ENCODE measurements around the gene AQP12B. TPM values are rescaled to one million over a fixed set of nuclear protein-coding genes. Genes with fewer than 3 reads are reported as not detected.

AQP12B gene
- total RNA-seq, 1 donor from 2014 or later = not detected

DNA sequence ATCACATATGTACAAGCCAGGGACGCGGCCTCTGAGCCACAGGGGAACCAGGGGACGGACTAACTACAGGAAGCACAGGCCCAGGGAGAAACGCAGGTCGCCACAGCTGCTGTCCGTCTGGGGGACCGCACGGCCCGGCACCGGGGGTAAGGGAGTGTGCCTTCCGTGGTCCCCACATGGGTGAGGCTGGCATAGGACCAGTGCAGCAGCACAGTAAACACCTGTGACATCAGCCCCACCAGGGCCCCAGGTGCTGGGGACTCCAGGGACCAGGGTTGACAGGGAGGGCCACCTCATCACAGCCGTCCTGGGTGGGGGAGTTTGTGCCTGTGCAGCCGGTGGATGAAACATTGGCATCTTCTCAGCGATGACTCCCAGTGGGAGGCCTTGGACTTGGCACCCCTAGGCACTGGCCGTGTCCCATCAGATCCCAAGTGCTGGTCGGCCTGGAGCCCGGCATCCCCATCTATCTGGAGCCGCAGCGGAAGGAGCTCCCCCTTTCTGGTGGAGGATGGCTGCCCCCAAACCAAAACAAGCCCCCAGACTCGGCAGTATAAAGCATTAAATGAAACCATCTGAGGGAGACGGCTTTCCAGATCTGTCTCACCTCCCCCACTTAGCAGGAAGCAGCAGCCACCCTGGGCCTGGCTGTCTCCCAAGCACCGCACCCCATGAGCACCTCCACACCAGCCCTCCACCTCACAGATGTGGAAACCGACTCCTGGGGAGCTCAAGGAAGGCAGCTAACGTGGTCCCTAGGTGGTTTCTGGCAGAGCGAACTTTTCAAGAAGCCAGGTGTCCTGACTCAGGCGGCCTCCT lies 31.5 kb upstream of the AQP12B start:
- no peaks in the 10 kb centered on the region for H3K9me3 Mint-ChIP-seq
- H3K36me3 Mint-ChIP-seq (ENCODE audit: low read depth) = no peaks in the 10 kb centered on the region
- H3K27me3 Mint-ChIP-seq (ENCODE audit: low read depth) = no peaks in the 10 kb centered on the region
- DNase-seq (ENCODE audit: low spot score) = no peak
- H3K4me3 Mint-ChIP-seq (ENCODE audit: low read depth) = no peak overlapping the region
- no peak overlapping the region for H3K27ac Mint-ChIP-seq
- H3K4me1 Mint-ChIP-seq (ENCODE audit: low read depth) = no peaks in the 10 kb centered on the region
- intact Hi-C loops (cut with micrococcal nuclease) = no loop called here

GRCh38 chr2:240713071-240713927 lies 30.6 kb upstream of the AQP12B start:
- no peak overlapping the region for H3K27ac Mint-ChIP-seq
- no peaks in the 10 kb centered on the region for H3K4me1 Mint-ChIP-seq (ENCODE audit: low read depth)
- no peak overlapping the region for H3K4me3 Mint-ChIP-seq (ENCODE audit: low read depth)
- no peaks in the 10 kb centered on the region for H3K9me3 Mint-ChIP-seq
- intact Hi-C loops (cut with micrococcal nuclease) = no loop called here
- peaks cover 3% of the 10 kb centered on the region for H3K27me3 Mint-ChIP-seq (ENCODE audit: low read depth)
- no peaks in the 10 kb centered on the region for H3K36me3 Mint-ChIP-seq (ENCODE audit: low read depth)
- no peak for DNase-seq (ENCODE audit: low spot score)

DNA sequence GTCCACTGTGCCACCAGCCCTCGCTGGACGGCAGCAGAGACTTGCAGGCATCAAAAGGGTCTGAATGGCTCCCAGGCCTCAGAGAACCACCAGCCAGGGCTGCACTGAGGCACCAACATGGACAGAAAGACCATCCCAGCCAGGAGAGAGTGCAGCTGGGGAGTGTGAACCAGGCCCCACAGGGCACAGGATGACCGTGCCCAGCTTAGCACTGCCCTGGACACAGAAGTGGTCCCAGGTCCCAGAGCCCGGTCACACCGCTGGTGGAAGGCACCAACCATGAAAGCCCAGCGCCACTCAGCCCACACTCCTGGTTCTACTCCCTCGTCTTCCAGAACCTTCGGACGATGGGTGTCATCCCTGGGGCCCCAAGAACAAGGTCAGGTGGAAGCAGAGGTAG lies 29.4 kb upstream of the AQP12B start:
- H3K27ac Mint-ChIP-seq = no peak overlapping the region
- H3K9me3 Mint-ChIP-seq = no peaks in the 10 kb centered on the region
- intact Hi-C loops (cut with micrococcal nuclease) = no loop called here
- no peaks in the 10 kb centered on the region for H3K4me1 Mint-ChIP-seq (ENCODE audit: low read depth)
- peaks cover 7% of the 10 kb centered on the region for H3K27me3 Mint-ChIP-seq (ENCODE audit: low read depth)
- no peaks in the 10 kb centered on the region for H3K36me3 Mint-ChIP-seq (ENCODE audit: low read depth)
- no peak overlapping the region for H3K4me3 Mint-ChIP-seq (ENCODE audit: low read depth)
- DNase-seq (ENCODE audit: low spot score) = no peak

DNA sequence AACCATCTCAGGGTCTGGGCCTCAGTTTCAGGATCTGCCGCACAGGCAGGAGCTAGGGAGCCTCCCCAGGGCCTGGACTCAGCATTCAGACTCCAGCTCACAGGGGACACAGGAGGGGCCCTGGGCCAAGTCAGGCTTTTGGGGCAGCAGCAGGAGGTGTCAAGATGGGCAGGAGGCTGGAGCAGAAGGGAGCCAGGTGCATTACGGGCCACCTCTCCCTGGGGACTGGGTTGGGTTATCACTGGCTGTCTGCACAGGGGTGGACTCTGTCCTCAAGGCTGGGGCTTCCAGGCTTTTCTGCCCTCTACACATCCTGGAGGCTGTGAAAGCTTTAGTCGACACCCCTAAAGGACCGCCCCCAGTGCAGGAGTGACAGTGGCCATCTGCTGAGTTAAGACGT lies 29.0 kb upstream of the AQP12B start:
- no peak overlapping the region for H3K27ac Mint-ChIP-seq
- no peak for DNase-seq (ENCODE audit: low spot score)
- no peak overlapping the region for H3K4me3 Mint-ChIP-seq (ENCODE audit: low read depth)
- H3K9me3 Mint-ChIP-seq = no peaks in the 10 kb centered on the region
- intact Hi-C loops (cut with micrococcal nuclease) = no loop called here
- no peaks in the 10 kb centered on the region for H3K36me3 Mint-ChIP-seq (ENCODE audit: low read depth)
- no peaks in the 10 kb centered on the region for H3K4me1 Mint-ChIP-seq (ENCODE audit: low read depth)
- peaks cover 7% of the 10 kb centered on the region for H3K27me3 Mint-ChIP-seq (ENCODE audit: low read depth)

GRCh38 chr2:240711296-240711695 lies 28.6 kb upstream of the AQP12B start:
- no peaks in the 10 kb centered on the region for H3K4me1 Mint-ChIP-seq (ENCODE audit: low read depth)
- DNase-seq (ENCODE audit: low spot score) = no peak
- H3K9me3 Mint-ChIP-seq = no peaks in the 10 kb centered on the region
- H3K27me3 Mint-ChIP-seq (ENCODE audit: low read depth) = peaks cover 7% of the 10 kb centered on the region
- intact Hi-C loops (cut with micrococcal nuclease) = no loop called here
- no peak overlapping the region for H3K27ac Mint-ChIP-seq
- H3K36me3 Mint-ChIP-seq (ENCODE audit: low read depth) = no peaks in the 10 kb centered on the region
- H3K4me3 Mint-ChIP-seq (ENCODE audit: low read depth) = no peak overlapping the region

GRCh38 chr2:240708457-240708856 lies 25.8 kb upstream of the AQP12B start:
- Mint-ChIP-seq H3K36me3 (ENCODE audit: low read depth) (no peaks in the 10 kb centered on the region), H3K27ac (no peak overlapping the region), H3K9me3 (no peaks in the 10 kb centered on the region), H3K27me3 (ENCODE audit: low read depth) (peaks cover 18% of the 10 kb centered on the region), H3K4me3 (ENCODE audit: low read depth) (no peak overlapping the region), H3K4me1 (ENCODE audit: low read depth) (peaks cover 10% of the 10 kb centered on the region)
- intact Hi-C loops (cut with micrococcal nuclease) = no loop called here
- no peak for DNase-seq (ENCODE audit: low spot score)

GRCh38 chr2:240707821-240708220 lies 25.1 kb upstream of the AQP12B start:
- H3K27ac Mint-ChIP-seq = no peak overlapping the region
- intact Hi-C loops (cut with micrococcal nuclease) = no loop called here
- no peak for DNase-seq (ENCODE audit: low spot score)
- H3K4me3 Mint-ChIP-seq (ENCODE audit: low read depth) = no peak overlapping the region
- H3K9me3 Mint-ChIP-seq = no peaks in the 10 kb centered on the region
- peaks cover 21% of the 10 kb centered on the region for H3K27me3 Mint-ChIP-seq (ENCODE audit: low read depth)
- H3K4me1 Mint-ChIP-seq (ENCODE audit: low read depth) = peaks cover 10% of the 10 kb centered on the region
- H3K36me3 Mint-ChIP-seq (ENCODE audit: low read depth) = no peaks in the 10 kb centered on the region

DNA sequence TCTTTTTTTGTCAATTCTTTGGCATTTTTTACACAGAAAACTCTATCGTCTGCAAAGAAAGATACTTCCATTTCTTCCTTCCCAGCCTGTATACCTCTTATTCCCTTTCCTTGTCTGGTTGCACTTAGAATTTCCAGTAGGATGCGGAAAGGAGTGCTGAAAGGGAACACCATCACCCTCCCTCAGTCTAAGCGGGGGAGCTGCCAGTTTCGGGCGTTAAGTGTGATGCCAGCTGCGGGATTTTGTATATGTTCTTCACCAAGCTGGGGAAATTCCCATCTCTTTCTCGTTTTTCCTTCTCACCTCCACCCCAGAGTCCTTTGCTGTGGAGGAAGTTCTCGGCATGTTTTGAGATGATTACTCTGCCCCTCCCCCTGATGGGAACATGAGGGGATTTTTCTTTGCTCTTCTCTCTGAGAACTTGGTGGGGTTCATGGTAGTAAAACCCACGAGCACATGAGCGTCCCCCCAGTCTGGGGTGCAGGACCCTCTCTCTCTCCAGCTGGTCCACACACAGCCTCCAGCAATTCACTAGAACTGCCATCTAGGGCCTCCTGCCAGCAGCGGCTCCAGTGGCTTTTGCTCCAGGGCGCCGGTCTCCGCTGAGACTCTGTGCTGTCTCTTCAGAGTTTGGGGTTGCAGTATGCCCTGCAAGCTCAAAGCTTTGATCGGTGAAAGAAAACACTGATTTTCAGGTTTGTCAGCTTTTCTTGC lies 24.5 kb upstream of the AQP12B start:
- Mint-ChIP-seq H3K4me1 (ENCODE audit: low read depth) (peaks cover 10% of the 10 kb centered on the region), H3K4me3 (ENCODE audit: low read depth) (no peak overlapping the region), H3K27ac (no peak overlapping the region), H3K36me3 (ENCODE audit: low read depth) (no peaks in the 10 kb centered on the region), H3K27me3 (ENCODE audit: low read depth) (peaks cover 21% of the 10 kb centered on the region), H3K9me3 (no peaks in the 10 kb centered on the region)
- DNase-seq (ENCODE audit: low spot score) = no peak
- intact Hi-C loops (cut with micrococcal nuclease) = no loop called here

DNA sequence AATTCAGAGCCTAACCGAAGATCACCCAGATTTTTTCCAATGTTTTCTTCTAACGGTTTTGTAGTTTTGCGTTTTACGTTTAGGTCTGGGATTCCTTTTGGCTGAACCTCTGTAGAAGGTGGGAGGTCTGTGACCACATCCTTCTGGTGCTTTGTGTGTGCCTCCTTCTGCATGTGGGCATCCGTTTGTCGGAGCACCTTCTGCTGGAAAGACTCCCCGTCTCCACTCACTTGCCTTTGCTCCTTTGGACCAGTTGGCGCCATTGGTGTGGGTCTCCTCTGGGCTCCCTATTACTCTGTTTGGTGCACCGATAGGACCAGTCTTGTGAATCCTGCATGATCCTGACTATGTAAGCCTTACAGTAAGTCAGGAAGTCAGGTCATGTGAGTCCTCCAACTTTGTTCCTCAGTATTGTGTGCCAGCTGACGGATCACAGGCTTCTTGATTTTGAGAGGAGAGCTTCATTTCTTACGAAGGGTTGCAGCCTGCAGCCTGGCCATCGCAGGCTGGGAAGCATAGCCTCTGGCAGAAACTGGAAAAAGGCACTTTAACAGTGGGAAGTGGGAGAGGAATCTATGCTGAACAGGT lies 22.6 kb upstream of the AQP12B start:
- Mint-ChIP-seq H3K27ac (no peak overlapping the region), H3K4me3 (ENCODE audit: low read depth) (no peak overlapping the region)

DNA sequence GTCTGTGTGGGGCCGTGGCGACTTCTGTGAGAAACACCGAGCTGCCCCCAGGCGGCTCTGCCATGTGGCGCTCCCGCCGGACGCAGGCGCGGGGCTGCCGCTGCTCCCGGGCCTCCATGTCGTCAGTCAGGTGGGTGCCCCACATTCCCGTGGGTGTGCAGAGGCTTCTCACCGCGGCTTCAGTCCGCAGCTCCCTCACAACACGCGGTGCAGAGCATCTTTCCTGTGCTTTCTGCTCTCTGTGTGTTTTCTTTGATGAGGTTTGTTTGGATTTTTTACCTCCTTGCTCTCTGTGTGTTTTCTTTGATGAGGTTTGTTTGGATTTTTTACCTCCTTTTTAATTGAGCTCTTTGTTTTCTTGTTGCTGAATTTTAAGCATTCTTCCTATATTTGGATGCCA lies 22.0 kb upstream of the AQP12B start:
- Mint-ChIP-seq H3K36me3 (ENCODE audit: low read depth) (no peaks in the 10 kb centered on the region), H3K27ac (peak overlapping the region; percentile 43), H3K4me3 (ENCODE audit: low read depth) (peak overlapping the region; percentile 23), H3K9me3 (no peaks in the 10 kb centered on the region), H3K4me1 (ENCODE audit: low read depth) (peaks cover 10% of the 10 kb centered on the region), H3K27me3 (ENCODE audit: low read depth) (peaks cover 21% of the 10 kb centered on the region)
- intact Hi-C loops (cut with micrococcal nuclease) = loop anchor here (1.0 kb wide), 1 partner anchor 190 kb away; no protein-coding TSS in a partner anchor
- no peak for DNase-seq (ENCODE audit: low spot score)

More for the DNA sequence above, 22.6 kb upstream of the AQP12B start:
- intact Hi-C loops (cut with micrococcal nuclease) = loop anchor here (1.0 kb wide), 1 partner anchor 191 kb away; no protein-coding TSS in a partner anchor
- H3K36me3 Mint-ChIP-seq (ENCODE audit: low read depth) = no peaks in the 10 kb centered on the region
- no peak for DNase-seq (ENCODE audit: low spot score)
- H3K4me1 Mint-ChIP-seq (ENCODE audit: low read depth) = peaks cover 10% of the 10 kb centered on the region
- H3K9me3 Mint-ChIP-seq = no peaks in the 10 kb centered on the region
- peaks cover 21% of the 10 kb centered on the region for H3K27me3 Mint-ChIP-seq (ENCODE audit: low read depth)

GRCh38 chr2:240703417-240704341 lies 21.0 kb upstream of the AQP12B start:
- Mint-ChIP-seq H3K27me3 (ENCODE audit: low read depth) (peaks cover 19% of the 10 kb centered on the region), H3K4me1 (ENCODE audit: low read depth) (peaks cover 10% of the 10 kb centered on the region), H3K9me3 (no peaks in the 10 kb centered on the region), H3K27ac (no peak overlapping the region), H3K4me3 (ENCODE audit: low read depth) (no peak overlapping the region), H3K36me3 (ENCODE audit: low read depth) (no peaks in the 10 kb centered on the region)
- no peak for DNase-seq (ENCODE audit: low spot score)
- intact Hi-C loops (cut with micrococcal nuclease) = no loop called here

DNA sequence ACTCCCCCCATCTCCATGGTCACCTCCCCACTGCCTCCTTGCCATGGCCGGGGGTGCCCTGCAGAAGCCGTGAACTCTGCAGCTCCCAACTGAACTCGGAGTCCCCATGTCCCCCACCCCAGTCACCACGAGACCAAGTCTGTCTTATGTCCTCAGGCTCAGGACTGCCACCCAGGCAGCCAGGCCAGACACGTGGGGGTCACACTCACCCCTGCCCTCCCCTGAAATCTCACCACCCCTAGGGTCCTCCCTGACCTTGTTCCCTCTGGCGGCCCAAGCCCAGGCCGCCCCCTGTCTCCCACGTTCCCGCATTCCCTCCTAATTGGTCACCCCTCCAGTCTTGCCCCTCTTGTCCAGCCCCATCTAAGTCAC lies 19.9 kb upstream of the AQP12B start:
- H3K27me3 Mint-ChIP-seq (ENCODE audit: low read depth) = peaks cover 14% of the 10 kb centered on the region
- intact Hi-C loops (cut with micrococcal nuclease) = no loop called here
- no peak overlapping the region for H3K4me3 Mint-ChIP-seq (ENCODE audit: low read depth)
- no peaks in the 10 kb centered on the region for H3K36me3 Mint-ChIP-seq (ENCODE audit: low read depth)
- peaks cover 10% of the 10 kb centered on the region for H3K4me1 Mint-ChIP-seq (ENCODE audit: low read depth)
- H3K27ac Mint-ChIP-seq = no peak overlapping the region
- no peaks in the 10 kb centered on the region for H3K9me3 Mint-ChIP-seq
- DNase-seq (ENCODE audit: low spot score) = no peak

All from activated T-helper 2 cell treated with anti-CD3 and anti-CD28 coated beads, Interferon-gamma antibody, Interleukin-2, Interleukin-4, amounts not matched to agents 10 μg/mL and 5 μg/mL and 100 μg/mL, durations not matched to agents 14 hours and 24 hours and 36 hours (primary cell).